ENCODE measurements around the gene PIGK. TPM values are rescaled to one million over a fixed set of nuclear protein-coding genes. Genes with fewer than 3 reads are reported as not detected.
"Not testable (repeated sequence)": the region's sequence is repeated elsewhere in the genome, so short reads cannot be mapped to it uniquely, and the experiment has no call there.

The PIGK gene
- total and polyA plus RNA-seq, 12 donors: 3.4 to 44.5 (median 27.3) TPM

- no peaks in the 10 kb centered on the region for H3K9me3 ChIP-seq (replicated peaks in 1 of 3)
- no peak overlapping the region for H3K4me3 ChIP-seq
- H3K36me3 ChIP-seq (replicated peaks in 1 of 2): no peaks in the 10 kb centered on the region
- no peak for DNase-seq
- TF ChIP-seq CTCF (IDR thresholded peaks at IDR 0.05) (no peak), POLR2A (IDR thresholded peaks at IDR 0.05) (no peak)
- H3K27ac ChIP-seq: no peak overlapping the region
- intact Hi-C loops (cut with DNase I): no loop called here
- H3K27me3 ChIP-seq: no peaks in the 10 kb centered on the region
- H3K4me1 ChIP-seq (replicated peaks in 1 of 2): no peaks in the 10 kb centered on the region
These were observed 25.3 kb downstream of the PIGK start for GRCh38 chr1:77193951-77194350.

GRCh38 chr1:77188770-77189169 is 30.5 kb downstream of the PIGK start:
- intact Hi-C loops (cut with DNase I): no loop called here
- no peaks in the 10 kb centered on the region for H3K9me3 ChIP-seq (replicated peaks in 1 of 3)
- TF ChIP-seq CTCF (IDR thresholded peaks at IDR 0.05) (no peak), POLR2A (IDR thresholded peaks at IDR 0.05) (no peak)

GRCh38 chr1:77186907-77187306 is 32.3 kb downstream of the PIGK start:
- DNase-seq; H3K4me3 ChIP-seq; H3K9me3 ChIP-seq (replicated peaks in 1 of 3); H3K27me3 ChIP-seq; H3K27ac ChIP-seq; H3K36me3 ChIP-seq (replicated peaks in 1 of 2); H3K4me1 ChIP-seq (replicated peaks in 1 of 2); intact Hi-C loops (cut with DNase I): not testable (repeated sequence)
- WGBS, 4 donors: 91 to 100% (median 96%) methylated on average over 3 to 4 of the region's 4 CpGs

More at GRCh38 chr1:77188770-77189169, 30.5 kb downstream of the PIGK start:
- Histone ChIP-seq H3K36me3 (replicated peaks in 1 of 2) (no peaks in the 10 kb centered on the region), H3K4me1 (replicated peaks in 1 of 2) (no peaks in the 10 kb centered on the region), H3K27me3 (no peaks in the 10 kb centered on the region), H3K4me3 (no peak overlapping the region), H3K27ac (no peak overlapping the region)
- 96 to 100% (median 98%) methylated on average over 4 of the region's 4 CpGs for WGBS, 4 donors
- DNase-seq: no peak

- Histone ChIP-seq H3K4me1 (replicated peaks in 1 of 2) (no peaks in the 10 kb centered on the region), H3K4me3 (no peak overlapping the region), H3K36me3 (replicated peaks in 1 of 2) (no peaks in the 10 kb centered on the region), H3K27ac (no peak overlapping the region), H3K9me3 (replicated peaks in 1 of 3) (no peaks in the 10 kb centered on the region), H3K27me3 (no peaks in the 10 kb centered on the region)
- intact Hi-C loops (cut with DNase I): no loop called here
- WGBS, 4 donors: 92 to 97% (median 95%) methylated on average over 2 of the region's 2 CpGs
- DNase-seq: no peak
- TF ChIP-seq CTCF (IDR thresholded peaks at IDR 0.05) (no peak), POLR2A (IDR thresholded peaks at IDR 0.05) (no peak)
These were observed 37.1 kb downstream of the PIGK start for GRCh38 chr1:77182083-77182482.

- no peaks in the 10 kb centered on the region for H3K4me1 ChIP-seq (replicated peaks in 1 of 2)
- H3K27ac ChIP-seq: no peak overlapping the region
- H3K27me3 ChIP-seq: no peaks in the 10 kb centered on the region
- no peaks in the 10 kb centered on the region for H3K36me3 ChIP-seq (replicated peaks in 1 of 2)
- no peak for DNase-seq
- intact Hi-C loops (cut with DNase I): no loop called here
- TF ChIP-seq POLR2A (IDR thresholded peaks at IDR 0.05): no peak
- H3K9me3 ChIP-seq (replicated peaks in 1 of 3): peaks cover 0 to 10% (median 5%) of the 10 kb centered on the region in 3 donors
- 89 to 96% (median 93%) methylated on average over 1 of the region's 1 CpG for WGBS, 4 donors
- no peak overlapping the region for H3K4me3 ChIP-seq
These were observed 39.6 kb downstream of the PIGK start for GRCh38 chr1:77179632-77180031.
